ENCODE data around the gene SLC34A1. TPM values are rescaled to one million over a fixed set of nuclear protein-coding genes. Genes with fewer than 3 reads are reported as not detected.

SLC34A1 gene
- total and polyA plus RNA-seq, 2 of the 13 experiments (the other 11 are each of a cell fraction or from before 2014, with no cell fraction given) = 0.03 to 0.20 TPM

GRCh38 chr5:177447611-177448243 lies 63.5 kb downstream of the SLC34A1 start (continued):
- no peak for TF ChIP-seq ZBTB39 (CRISPR knock-in tag; IDR thresholded peaks at IDR 0.05)
- peak; percentile 48; the same call in 1 of the 2 replicates for TF ChIP-seq SP5 (CRISPR knock-in tag; IDR thresholded peaks at IDR 0.05; ENCODE audit: borderline replicate concordance, low read depth)
- TF ChIP-seq FLYWCH1 (CRISPR knock-in tag; IDR thresholded peaks at IDR 0.05) = no peak
- no peak for TF ChIP-seq PHB2 (IDR thresholded peaks at IDR 0.05; ENCODE audit: partially characterized antibody)
- TF ChIP-seq SIX1 (CRISPR knock-in tag; IDR thresholded peaks at IDR 0.05; ENCODE audit: borderline replicate concordance) = peak; percentile 13; the same call in 1 of the 2 replicates
- TF ChIP-seq ZNF609 (CRISPR knock-in tag; IDR thresholded peaks at IDR 0.05; ENCODE audit: borderline replicate concordance) = peak; percentile 60; the same call in 1 of the 2 replicates
- no peak for TF ChIP-seq ZNF558 (CRISPR knock-in tag; IDR thresholded peaks at IDR 0.05; ENCODE audit: borderline replicate concordance)
- no peak for TF ChIP-seq ZNF674 (CRISPR knock-in tag; IDR thresholded peaks at IDR 0.05; ENCODE audit: low read depth)
- TF ChIP-seq SP140L (CRISPR knock-in tag; IDR thresholded peaks at IDR 0.05; ENCODE audit: borderline replicate concordance) = no peak
- TF ChIP-seq PCBP2 (optimal IDR thresholded peaks at IDR 0.05; ENCODE audit: low read depth, low read length, poor library complexity, severe bottlenecking) = no peak
- peak; percentile 88 for TF ChIP-seq ZNF205 (CRISPR knock-in tag; IDR thresholded peaks at IDR 0.05)

Other genes starting within 250 kb of the SLC34A1 start
- gene RAB24, start 80.7 kb upstream of the SLC34A1 start, total RNA-seq (2016; rRNA removed; fragmentation: Illumina TruSeq; extraction: Trizol) = 15.4 and 22.9 TPM in 2 replicates
- gene RAB24, start 80.7 kb upstream of the SLC34A1 start, polyA plus RNA-seq (2011; rRNA removed) = 63.7 and 74.5 TPM in 2 replicates
- 239 and 271 TPM in 2 replicates for gene PRELID1, start 80.6 kb upstream of the SLC34A1 start, total RNA-seq (2016; rRNA removed; fragmentation: Illumina TruSeq; extraction: Trizol)
- gene PRELID1, start 80.6 kb upstream of the SLC34A1 start, polyA plus RNA-seq (2011; rRNA removed) = 228 and 250 TPM in 2 replicates
- gene MXD3, start 72.5 kb upstream of the SLC34A1 start, total RNA-seq (2016; rRNA removed; fragmentation: Illumina TruSeq; extraction: Trizol) = 9.9 and 12.8 TPM in 2 replicates
- 10.5 and 11.2 TPM in 2 replicates for gene MXD3, start 72.5 kb upstream of the SLC34A1 start, polyA plus RNA-seq (2011; rRNA removed)
- 94.5 and 191 TPM in 2 replicates for gene LMAN2, start 32.8 kb upstream of the SLC34A1 start, total RNA-seq (2016; rRNA removed; fragmentation: Illumina TruSeq; extraction: Trizol)
- gene LMAN2, start 32.8 kb upstream of the SLC34A1 start, polyA plus RNA-seq (2011; rRNA removed) = 193 and 197 TPM in 2 replicates
- 10.7 and 11.1 TPM in 2 replicates for gene RGS14, start 26.5 kb upstream of the SLC34A1 start, total RNA-seq (2016; rRNA removed; fragmentation: Illumina TruSeq; extraction: Trizol)
- gene RGS14, start 26.5 kb upstream of the SLC34A1 start, polyA plus RNA-seq (2011; rRNA removed) = 17.2 and 27.9 TPM in 2 replicates
- not detected in 2 replicates for gene PFN3, start 16.2 kb downstream of the SLC34A1 start, total RNA-seq (2016; rRNA removed; fragmentation: Illumina TruSeq; extraction: Trizol)
- not detected in 2 replicates for gene PFN3, start 16.2 kb downstream of the SLC34A1 start, polyA plus RNA-seq (2011; rRNA removed)
- 1.3 and 3.0 TPM in 2 replicates for gene F12, start 25.1 kb downstream of the SLC34A1 start, total RNA-seq (2016; rRNA removed; fragmentation: Illumina TruSeq; extraction: Trizol)
- gene F12, start 25.1 kb downstream of the SLC34A1 start, polyA plus RNA-seq (2011; rRNA removed) = 2.5 and 3.1 TPM in 2 replicates
- 16.1 and 19.9 TPM in 2 replicates for gene GRK6, start 42.2 kb downstream of the SLC34A1 start, total RNA-seq (2016; rRNA removed; fragmentation: Illumina TruSeq; extraction: Trizol)
- 13.2 and 17.4 TPM in 2 replicates for gene GRK6, start 42.2 kb downstream of the SLC34A1 start, polyA plus RNA-seq (2011; rRNA removed)
- 3.9 and 5.0 TPM in 2 replicates for gene PRR7, start 62.4 kb downstream of the SLC34A1 start, total RNA-seq (2016; rRNA removed; fragmentation: Illumina TruSeq; extraction: Trizol)
- gene PRR7, start 62.4 kb downstream of the SLC34A1 start, polyA plus RNA-seq (2011; rRNA removed) = 4.8 and 6.7 TPM in 2 replicates
- 15.7 and 37.3 TPM in 2 replicates for gene DBN1, start 89.2 kb downstream of the SLC34A1 start, total RNA-seq (2016; rRNA removed; fragmentation: Illumina TruSeq; extraction: Trizol)
- 27.0 and 30.9 TPM in 2 replicates for gene DBN1, start 89.2 kb downstream of the SLC34A1 start, polyA plus RNA-seq (2011; rRNA removed)
- gene PDLIM7, start 113.2 kb downstream of the SLC34A1 start, total RNA-seq (2016; rRNA removed; fragmentation: Illumina TruSeq; extraction: Trizol) = 17.7 and 21.1 TPM in 2 replicates
- 31.3 and 38.4 TPM in 2 replicates for gene PDLIM7, start 113.2 kb downstream of the SLC34A1 start, polyA plus RNA-seq (2011; rRNA removed)
- 0.48 and 1.4 TPM in 2 replicates for gene DOK3, start 125.4 kb downstream of the SLC34A1 start, total RNA-seq (2016; rRNA removed; fragmentation: Illumina TruSeq; extraction: Trizol)
- gene DOK3, start 125.4 kb downstream of the SLC34A1 start, polyA plus RNA-seq (2011; rRNA removed) = 1.5 and 1.7 TPM in 2 replicates
- 62.8 and 83.0 TPM in 2 replicates for gene DDX41, start 132.5 kb downstream of the SLC34A1 start, total RNA-seq (2016; rRNA removed; fragmentation: Illumina TruSeq; extraction: Trizol)
- 99.5 and 105 TPM in 2 replicates for gene DDX41, start 132.5 kb downstream of the SLC34A1 start, polyA plus RNA-seq (2011; rRNA removed)
- 6.4 and 21.2 TPM in 2 replicates for gene FAM193B, start 170.1 kb downstream of the SLC34A1 start, total RNA-seq (2016; rRNA removed; fragmentation: Illumina TruSeq; extraction: Trizol)
- 40.9 and 42.5 TPM in 2 replicates for gene FAM193B, start 170.1 kb downstream of the SLC34A1 start, polyA plus RNA-seq (2011; rRNA removed)
- gene TMED9, start 207.8 kb downstream of the SLC34A1 start, total RNA-seq (2016; rRNA removed; fragmentation: Illumina TruSeq; extraction: Trizol) = 92.1 and 161 TPM in 2 replicates
- 336 and 350 TPM in 2 replicates for gene TMED9, start 207.8 kb downstream of the SLC34A1 start, polyA plus RNA-seq (2011; rRNA removed)
- 12.7 and 20.5 TPM in 2 replicates for gene B4GALT7, start 215.7 kb downstream of the SLC34A1 start, total RNA-seq (2016; rRNA removed; fragmentation: Illumina TruSeq; extraction: Trizol)
- 16.4 and 22.3 TPM in 2 replicates for gene B4GALT7, start 215.7 kb downstream of the SLC34A1 start, polyA plus RNA-seq (2011; rRNA removed)